H9 (cell line): ENCODE measurements around the gene IFFO2. TPM values are rescaled to one million over a fixed set of nuclear protein-coding genes. Genes with fewer than 3 reads are reported as not detected.

ENCODE experiments used
- DNase-seq: peaks from one replicate; pipeline ENCODE4 v3.0.0-alpha.2; 2017
- H2AFZ ChIP-seq: one replicate; pipeline ENCODE4 v1.6.1; 2013; ENCODE audit warnings: mild to moderate bottlenecking, low read length, control low read depth, moderate library complexity
- H2AK5ac ChIP-seq: 2 replicates; pipeline ENCODE4 v1.6.1; 2013; ENCODE audit warnings: low read length, control low read depth, mixed read lengths; ENCODE audit not compliant: insufficient read length
- H2BK120ac ChIP-seq: one replicate; pipeline ENCODE4 v1.6.1; 2013; ENCODE audit warnings: low read depth, mild to moderate bottlenecking, low read length, control low read depth, inconsistent platforms; ENCODE audit not compliant: poor library complexity, severe bottlenecking
- H2BK12ac ChIP-seq: 2 replicates; pipeline ENCODE4 v1.6.1; 2013; ENCODE audit warnings: low read length, control low read depth, mixed read lengths, low read depth; ENCODE audit not compliant: insufficient read length
- H2BK15ac ChIP-seq: 2 replicates; pipeline ENCODE4 v1.6.1; 2013; ENCODE audit warnings: low read depth, low read length, control low read depth
- H2BK20ac ChIP-seq: one replicate; pipeline ENCODE4 v1.6.1; 2013; ENCODE audit warnings: low read depth, mild to moderate bottlenecking, low read length, control low read depth, inconsistent platforms; ENCODE audit not compliant: poor library complexity, severe bottlenecking
- H2BK5ac ChIP-seq: 2 replicates; pipeline ENCODE4 v1.6.1; 2013; ENCODE audit warnings: low read length, control low read depth, mixed read lengths; ENCODE audit not compliant: insufficient read length
- H3K14ac ChIP-seq: 2 replicates; pipeline ENCODE4 v1.6.1; 2013; ENCODE audit warnings: low read length, control low read depth; ENCODE audit not compliant: insufficient read depth
- H3K18ac ChIP-seq: 2 replicates; pipeline ENCODE4 v1.6.1; 2013; ENCODE audit warnings: low read depth, mild to moderate bottlenecking, mixed read lengths, low read length, control low read depth; ENCODE audit not compliant: insufficient read length
- H3K23ac ChIP-seq: 2 replicates; pipeline ENCODE4 v1.6.1; 2013; ENCODE audit warnings: low read length, control low read depth, mixed read lengths, low read depth; ENCODE audit not compliant: insufficient read length
- H3K23me2 ChIP-seq: 2 replicates; pipeline ENCODE4 v1.6.1; 2013; ENCODE audit warnings: low read depth, mild to moderate bottlenecking, mixed read lengths, low read length, control low read depth; ENCODE audit not compliant: insufficient read length, poor library complexity, severe bottlenecking
- H3K27ac ChIP-seq: 2 replicates; pipeline ENCODE4 v1.5.1; 2013; ENCODE audit warnings: low read length, control low read depth, mixed read lengths, low read depth; ENCODE audit not compliant: insufficient read length
- H3K27me3 ChIP-seq: 2 replicates; pipeline ENCODE4 v1.6.1; 2013; ENCODE audit warnings: low read length, control low read depth, inconsistent platforms; ENCODE audit not compliant: insufficient read depth
- H3K4ac ChIP-seq: 2 replicates; pipeline ENCODE4 v1.6.1; 2013; ENCODE audit warnings: low read depth, mild to moderate bottlenecking, control low read depth, inconsistent platforms, low read length, moderate library complexity
- H3K4me1 ChIP-seq: 2 replicates; pipeline ENCODE4 v1.6.1; 2013; ENCODE audit warnings: low read length, control low read depth, inconsistent platforms; ENCODE audit not compliant: insufficient read depth
- H3K4me2 ChIP-seq: 2 replicates; pipeline ENCODE4 v1.6.1; 2013; ENCODE audit warnings: low read length, control low read depth, mixed read lengths; ENCODE audit not compliant: insufficient read length, insufficient read depth
- H3K56ac ChIP-seq: 2 replicates; pipeline ENCODE4 v1.6.1; 2013; ENCODE audit warnings: low read depth, mild to moderate bottlenecking, mixed read lengths, low read length, control low read depth; ENCODE audit not compliant: insufficient read length
- H3K79me1 ChIP-seq: 2 replicates; pipeline ENCODE4 v1.6.1; 2013; ENCODE audit warnings: low read depth, mild to moderate bottlenecking, moderate library complexity, low read length, control low read depth, inconsistent platforms; ENCODE audit not compliant: insufficient read depth, poor library complexity, severe bottlenecking
- H3K79me2 ChIP-seq: 2 replicates; pipeline ENCODE4 v1.6.1; 2013; ENCODE audit warnings: low read length, control low read depth, inconsistent platforms; ENCODE audit not compliant: insufficient read depth
- H3K9ac ChIP-seq: 2 replicates; pipeline ENCODE4 v1.6.1; 2013; ENCODE audit warnings: low read length, control low read depth, mixed read lengths; ENCODE audit not compliant: insufficient read length; ENCODE audit errors: extremely low read depth
- H3K9me3 ChIP-seq: one replicate; pipeline ENCODE4 v1.6.1; 2013; ENCODE audit warnings: low read depth, low read length, inconsistent platforms; ENCODE audit not compliant: control insufficient read depth
- H3T11ph ChIP-seq: one replicate; pipeline ENCODE4 v1.6.1; 2013; ENCODE audit warnings: mild to moderate bottlenecking, low read length, control low read depth, inconsistent platforms
- H4K20me1 ChIP-seq: one replicate; pipeline ENCODE4 v1.6.1; 2013; ENCODE audit not compliant: control insufficient read depth, insufficient read length, insufficient read depth
- H4K5ac ChIP-seq: 2 replicates; pipeline ENCODE4 v1.6.1; 2013; ENCODE audit warnings: low read depth, mild to moderate bottlenecking, mixed read lengths, low read length, control low read depth; ENCODE audit not compliant: insufficient read length
- H4K8ac ChIP-seq: replicated peaks from 2 replicates; pipeline ENCODE4 v1.6.1; 2013; ENCODE audit warnings: low read length, control low read depth, mixed read lengths, low read depth; ENCODE audit not compliant: insufficient read length
- H4K91ac ChIP-seq: 2 replicates; pipeline ENCODE4 v1.6.1; 2013; ENCODE audit warnings: low read depth, mild to moderate bottlenecking, moderate library complexity, mixed read lengths, low read length, control low read depth; ENCODE audit not compliant: insufficient read length
- H3K27ac Mint-ChIP-seq, 3 experiments: 2 replicates in 2 of 3; 3 replicates in 1 of 3; pipeline ENCODE4 v1.8.0; 2020 to 2021; ENCODE audit warnings: mixed read lengths in 3 of 3, mild to moderate bottlenecking in 1 of 3, moderate library complexity in 1 of 3
- H3K27me3 Mint-ChIP-seq: 2 replicates; pipeline ENCODE4 v1.8.0; 2021; ENCODE audit warnings: low read depth, mild to moderate bottlenecking, moderate library complexity, mixed read lengths
- H3K36me3 Mint-ChIP-seq, 3 experiments: 2 replicates in 2 of 3; 3 replicates in 1 of 3; pipeline ENCODE4 v1.8.0; 2020 to 2021; ENCODE audit warnings: low read depth in 3 of 3, mixed read lengths in 3 of 3; ENCODE audit not compliant: insufficient read depth in 1 of 3
- H3K4me1 Mint-ChIP-seq, 2 experiments: 2 replicates each; pipeline ENCODE4 v1.8.0; 2020; ENCODE audit warnings: mixed read lengths in 2 of 2
- H3K4me3 Mint-ChIP-seq, 2 experiments: 2 replicates in 1 of 2; 3 replicates in 1 of 2; pipeline ENCODE4 v1.8.0; 2020 to 2021; ENCODE audit warnings: mild to moderate bottlenecking in 2 of 2, mixed read lengths in 2 of 2, moderate library complexity in 1 of 2
- H3K9me3 Mint-ChIP-seq, 2 experiments: 2 replicates in 1 of 2; 3 replicates in 1 of 2; pipeline ENCODE4 v1.8.0; 2020; ENCODE audit warnings: mild to moderate bottlenecking in 2 of 2, mixed read lengths in 2 of 2, moderate library complexity in 1 of 2
- WGBS: extraction: QIAGEN DNeasy Blood & Tissue Kit; methylation state at CpG from one replicate; pipeline ENCODE4 v1.1.7; 2013; ENCODE audit warnings: missing lambda C conversion rate, low lambda C conversion rate, mixed read lengths; ENCODE audit not compliant: insufficient read length; ENCODE audit errors: extremely low coverage; 5-methylcytosine and 5-hydroxymethylcytosine counted together
- total RNA-seq: library from RNA; stranded (reverse); gene quantifications from 2 replicates; pipeline ENCODE4 v1.2.1, GENCODE V29; 2021
- TF ChIP-seq, protein P1 (sequence below): fragments of 200-600 bp; sonication (generic); conservative IDR thresholded peaks from 3 replicates; pipeline ENCODE4 v1.8.0; 2021; ENCODE audit warnings: antibody characterized with exemption, mild to moderate bottlenecking

IFFO2 gene
- total RNA-seq, 1 experiment from 2014 or later, result 3.6 TPM

DNA sequence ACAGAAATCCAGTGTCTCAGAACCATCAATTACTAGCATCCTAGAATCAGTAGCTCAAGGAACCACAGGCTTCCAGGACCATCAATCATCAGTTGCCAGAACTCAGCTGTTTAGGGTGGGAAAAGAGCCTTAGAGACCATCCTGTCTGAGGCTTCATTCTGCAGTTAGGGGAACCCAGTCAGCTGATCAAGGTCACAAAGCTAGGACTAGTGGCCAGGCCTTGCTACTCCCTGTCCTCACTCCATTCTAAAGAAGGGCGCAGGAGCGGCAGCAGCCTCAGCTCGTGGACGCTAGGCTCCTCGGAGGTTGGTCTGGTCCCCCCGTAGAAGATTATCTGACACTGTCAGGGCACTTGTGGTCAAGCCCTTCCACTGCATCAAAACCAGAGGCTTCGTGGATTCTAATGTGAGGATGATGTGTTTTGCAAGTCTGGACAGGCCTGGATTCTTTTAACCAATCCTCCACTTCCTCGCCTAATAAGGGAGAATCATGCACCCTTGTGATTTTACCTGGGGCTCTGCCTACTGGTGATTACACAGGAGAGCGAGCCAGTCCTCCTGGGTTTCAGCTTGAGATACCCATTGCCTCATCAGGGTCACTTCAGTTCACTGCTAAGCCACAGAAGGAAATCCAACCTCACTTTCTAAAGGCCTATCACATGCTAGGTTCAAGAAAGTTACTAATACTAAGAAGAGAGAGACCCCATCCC is 41.7 kb upstream of the IFFO2 start:
- H2BK120ac ChIP-seq, result no peak overlapping the region
- 0 out of 4 replicates have a peak, but pooled peaks cover 0 to 2% of the 10 kb centered on the region in 2 experiments for H3K4me1 Mint-ChIP-seq
- peaks cover 0 to 24% (median 8%) of the 10 kb centered on the region in 3 experiments; a peak in 5 of 7 replicates for H3K36me3 Mint-ChIP-seq
- no peak overlapping the region for H3K9ac ChIP-seq
- H3K23me2 ChIP-seq, result no peaks in the 10 kb centered on the region
- no peak overlapping the region for H3K27ac ChIP-seq
- WGBS, result no CpG with 5 or more reads among the region's 9 CpGs
- H3K18ac ChIP-seq, result no peak overlapping the region
- H3K79me2 ChIP-seq, result no peaks in the 10 kb centered on the region
- H3K4me2 ChIP-seq, result no peak overlapping the region
- H3K9me3 ChIP-seq, result no peaks in the 10 kb centered on the region
- TF ChIP-seq, protein P1, sequence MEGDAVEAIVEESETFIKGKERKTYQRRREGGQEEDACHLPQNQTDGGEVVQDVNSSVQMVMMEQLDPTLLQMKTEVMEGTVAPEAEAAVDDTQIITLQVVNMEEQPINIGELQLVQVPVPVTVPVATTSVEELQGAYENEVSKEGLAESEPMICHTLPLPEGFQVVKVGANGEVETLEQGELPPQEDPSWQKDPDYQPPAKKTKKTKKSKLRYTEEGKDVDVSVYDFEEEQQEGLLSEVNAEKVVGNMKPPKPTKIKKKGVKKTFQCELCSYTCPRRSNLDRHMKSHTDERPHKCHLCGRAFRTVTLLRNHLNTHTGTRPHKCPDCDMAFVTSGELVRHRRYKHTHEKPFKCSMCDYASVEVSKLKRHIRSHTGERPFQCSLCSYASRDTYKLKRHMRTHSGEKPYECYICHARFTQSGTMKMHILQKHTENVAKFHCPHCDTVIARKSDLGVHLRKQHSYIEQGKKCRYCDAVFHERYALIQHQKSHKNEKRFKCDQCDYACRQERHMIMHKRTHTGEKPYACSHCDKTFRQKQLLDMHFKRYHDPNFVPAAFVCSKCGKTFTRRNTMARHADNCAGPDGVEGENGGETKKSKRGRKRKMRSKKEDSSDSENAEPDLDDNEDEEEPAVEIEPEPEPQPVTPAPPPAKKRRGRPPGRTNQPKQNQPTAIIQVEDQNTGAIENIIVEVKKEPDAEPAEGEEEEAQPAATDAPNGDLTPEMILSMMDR, result no peak
- no peaks in the 10 kb centered on the region for H3K79me1 ChIP-seq
- no peak overlapping the region for H2BK15ac ChIP-seq
- H2BK12ac ChIP-seq, result no peak overlapping the region
- no peak overlapping the region for H2AK5ac ChIP-seq
- H3K27ac Mint-ChIP-seq, result no peak overlapping the region
- H3K4me1 ChIP-seq, result no peaks in the 10 kb centered on the region
- H3K27me3 ChIP-seq, result no peaks in the 10 kb centered on the region
- no peak overlapping the region for H3K23ac ChIP-seq
- peaks cover 42% of the 10 kb centered on the region for H3K27me3 Mint-ChIP-seq
- no peak overlapping the region for H2BK5ac ChIP-seq
- DNase-seq, result no peak
- no peak overlapping the region for H4K5ac ChIP-seq
- H4K8ac ChIP-seq, result no peak overlapping the region
- H2BK20ac ChIP-seq, result no peak overlapping the region
- H3K9me3 Mint-ChIP-seq, result peaks cover 26 to 31% of the 10 kb centered on the region in 2 experiments
- H4K20me1 ChIP-seq, result no peaks in the 10 kb centered on the region
- H3K4ac ChIP-seq, result no peak overlapping the region
- H3T11ph ChIP-seq, result no peak overlapping the region
- H3K14ac ChIP-seq, result no peak overlapping the region
- H3K4me3 Mint-ChIP-seq, result no peak overlapping the region
- H2AFZ ChIP-seq, result no peak overlapping the region
- no peak overlapping the region for H4K91ac ChIP-seq
- H3K56ac ChIP-seq, result no peak overlapping the region
